DOHH2 (cell line): ENCODE data around the gene ABR.

Source experiments
- H3F3A ChIP-seq: fragments of 200-600 bp; sonication (generic), shearing (Covaris generic); 2 replicates; pipeline ENCODE4 v1.6.0; 2016; ENCODE audit warnings: antibody characterized with exemption, mild to moderate bottlenecking; ENCODE audit not compliant: control insufficient read depth, insufficient read depth
- H3K27ac ChIP-seq: fragments of 200-600 bp; sonication (generic); 2 replicates; pipeline ENCODE4 v1.5.1; 2014; ENCODE audit warnings: low read depth, mild to moderate bottlenecking, low read length, moderate library complexity
- H3K27me3 ChIP-seq: fragments of 200-600 bp; sonication (generic); 2 replicates; pipeline ENCODE4 v1.6.1; 2014; ENCODE audit warnings: mild to moderate bottlenecking, low read length, mixed read lengths; ENCODE audit not compliant: control insufficient read depth
- H3K36me3 ChIP-seq: fragments of 200-600 bp; sonication (generic); 2 replicates; pipeline ENCODE4 v1.6.1; 2014; ENCODE audit warnings: mild to moderate bottlenecking, low read length, moderate library complexity, mixed read lengths; ENCODE audit not compliant: control insufficient read depth
- H3K4me1 ChIP-seq: fragments of 200-600 bp; sonication (generic); 2 replicates; pipeline ENCODE4 v1.6.1; 2014; ENCODE audit warnings: mild to moderate bottlenecking, low read length, mixed read lengths; ENCODE audit not compliant: control insufficient read depth
- H3K4me2 ChIP-seq: fragments of 200-600 bp; sonication (generic); 2 replicates; pipeline ENCODE4 v1.6.0; 2014; ENCODE audit warnings: mild to moderate bottlenecking, low read length, moderate library complexity
- H3K4me3 ChIP-seq: fragments of 200-600 bp; sonication (generic); 2 replicates; pipeline ENCODE4 v1.5.1; 2014; ENCODE audit warnings: mild to moderate bottlenecking, low read length, mixed read lengths
- H3K79me2 ChIP-seq: fragments of 200-600 bp; sonication (generic); 2 replicates; pipeline ENCODE4 v1.6.1; 2014; ENCODE audit warnings: mild to moderate bottlenecking, low read length, mixed read lengths; ENCODE audit not compliant: control insufficient read depth
- H3K9me2 ChIP-seq: fragments of 200-600 bp; sonication (generic); replicated peaks from 2 replicates; pipeline ENCODE4 v1.6.1; 2014; ENCODE audit warnings: mild to moderate bottlenecking, low read length, mixed read lengths; ENCODE audit not compliant: control insufficient read depth
- H3K9me3 ChIP-seq: fragments of 200-600 bp; sonication (generic); 2 replicates; pipeline ENCODE4 v1.6.1; 2014; ENCODE audit warnings: antibody characterized with exemption, low read length, mixed read lengths; ENCODE audit not compliant: control insufficient read depth, insufficient read depth
- H4K20me1 ChIP-seq: fragments of 200-600 bp; sonication (generic); 2 replicates; pipeline ENCODE4 v1.6.0; 2014; ENCODE audit warnings: low read depth, mild to moderate bottlenecking, antibody characterized with exemption, low read length, moderate library complexity; ENCODE audit not compliant: control insufficient read depth, insufficient read depth
- EZH2phosphoT487 ChIP-seq: fragments of 200-600 bp; sonication (generic); IDR thresholded peaks from 2 replicates; pipeline ENCODE4 v1.6.1; 2017; ENCODE audit warnings: borderline replicate concordance, mild to moderate bottlenecking, antibody characterized with exemption, low read length, moderate library complexity, mixed read lengths
- TF ChIP-seq, protein P1 (sequence below): fragments of 200-600 bp; sonication (generic); IDR thresholded peaks from one replicate; pipeline ENCODE4 v1.5.1; 2014; ENCODE audit warnings: antibody characterized with exemption, mild to moderate bottlenecking, low read depth, low read length; ENCODE audit not compliant: poor library complexity, severe bottlenecking

ABR gene

DNA sequence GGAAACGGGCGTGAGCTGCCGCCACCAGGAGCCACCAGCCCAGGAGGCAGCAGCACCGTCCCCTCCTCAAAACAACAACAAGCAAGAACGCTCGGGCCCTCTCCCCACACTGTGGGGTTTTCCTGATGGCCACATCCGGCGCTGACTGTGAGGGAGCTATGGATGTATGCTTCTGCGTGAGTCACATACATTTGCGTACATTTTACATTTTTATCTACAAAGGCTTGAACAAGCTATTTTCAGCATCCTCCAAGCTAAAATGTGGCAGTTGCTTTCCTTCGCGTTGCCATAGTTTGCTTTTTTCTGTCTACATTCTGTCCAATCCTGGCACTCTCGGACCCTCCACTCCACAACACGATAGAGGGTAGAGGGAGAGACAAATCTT lies 2.0 kb upstream of the ABR start:
- Histone ChIP-seq H3K4me3 (peak overlapping the region; percentile 82), H3K27me3 (no peaks in the 10 kb centered on the region), H3K4me1 (peaks cover 83% of the 10 kb centered on the region), H3K4me2 (peak overlapping the region; percentile 99), H3K9me3 (no peaks in the 10 kb centered on the region), H3F3A (peaks cover 35% of the 10 kb centered on the region), H4K20me1 (peaks cover 31% of the 10 kb centered on the region), H3K36me3 (peaks cover 50% of the 10 kb centered on the region), H3K27ac (peak overlapping the region; percentile 96), H3K9me2 (no peaks in the 10 kb centered on the region), H3K79me2 (peaks cover 80% of the 10 kb centered on the region)
- TF ChIP-seq, protein P1, sequence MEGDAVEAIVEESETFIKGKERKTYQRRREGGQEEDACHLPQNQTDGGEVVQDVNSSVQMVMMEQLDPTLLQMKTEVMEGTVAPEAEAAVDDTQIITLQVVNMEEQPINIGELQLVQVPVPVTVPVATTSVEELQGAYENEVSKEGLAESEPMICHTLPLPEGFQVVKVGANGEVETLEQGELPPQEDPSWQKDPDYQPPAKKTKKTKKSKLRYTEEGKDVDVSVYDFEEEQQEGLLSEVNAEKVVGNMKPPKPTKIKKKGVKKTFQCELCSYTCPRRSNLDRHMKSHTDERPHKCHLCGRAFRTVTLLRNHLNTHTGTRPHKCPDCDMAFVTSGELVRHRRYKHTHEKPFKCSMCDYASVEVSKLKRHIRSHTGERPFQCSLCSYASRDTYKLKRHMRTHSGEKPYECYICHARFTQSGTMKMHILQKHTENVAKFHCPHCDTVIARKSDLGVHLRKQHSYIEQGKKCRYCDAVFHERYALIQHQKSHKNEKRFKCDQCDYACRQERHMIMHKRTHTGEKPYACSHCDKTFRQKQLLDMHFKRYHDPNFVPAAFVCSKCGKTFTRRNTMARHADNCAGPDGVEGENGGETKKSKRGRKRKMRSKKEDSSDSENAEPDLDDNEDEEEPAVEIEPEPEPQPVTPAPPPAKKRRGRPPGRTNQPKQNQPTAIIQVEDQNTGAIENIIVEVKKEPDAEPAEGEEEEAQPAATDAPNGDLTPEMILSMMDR: no peak

DNA sequence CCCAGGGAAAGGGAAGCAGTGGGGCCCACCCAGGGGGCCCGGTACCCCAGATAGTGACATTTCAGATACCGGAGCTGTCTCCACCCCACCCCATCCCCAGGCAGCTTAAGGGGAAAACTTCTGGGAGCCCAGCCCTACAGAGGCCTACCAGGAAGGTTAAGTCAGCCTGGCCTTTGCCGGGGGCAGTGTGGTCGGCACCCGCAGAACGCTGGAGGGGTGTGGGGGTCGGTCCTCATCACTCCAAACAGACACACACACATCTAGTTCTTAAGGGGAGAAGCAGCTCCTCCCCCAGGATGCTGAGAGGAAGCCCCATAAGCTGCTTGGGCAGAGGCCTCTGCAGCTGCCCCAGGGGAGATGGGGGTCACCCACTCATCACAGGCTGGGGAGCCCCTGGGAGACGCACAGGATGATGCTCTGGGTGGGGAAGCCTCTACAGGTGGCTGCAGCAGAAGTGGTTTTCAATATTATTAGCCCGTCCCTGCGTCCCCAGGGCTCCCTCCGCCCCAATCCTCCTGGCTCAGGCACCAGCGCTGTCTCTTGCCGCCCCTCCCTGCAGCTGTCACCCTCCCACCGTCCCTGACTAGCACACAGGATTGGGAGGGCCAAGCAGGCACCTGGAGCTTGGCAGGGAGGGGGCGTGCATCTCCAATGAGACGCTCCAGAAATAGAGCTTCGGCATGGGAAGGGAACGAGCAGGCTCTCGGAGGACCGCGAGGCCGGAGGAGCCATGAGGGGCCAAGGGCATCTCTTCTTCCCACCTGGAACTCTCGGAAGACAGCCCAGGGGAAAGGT lies 1.4 kb upstream of the ABR start:
- Histone ChIP-seq H3F3A (peaks cover 35% of the 10 kb centered on the region), H3K79me2 (peaks cover 80% of the 10 kb centered on the region), H3K9me3 (no peaks in the 10 kb centered on the region), H3K4me3 (peak overlapping the region; percentile 82), H3K27me3 (no peaks in the 10 kb centered on the region), H4K20me1 (peaks cover 26% of the 10 kb centered on the region), H3K9me2 (no peaks in the 10 kb centered on the region), H3K36me3 (peaks cover 48% of the 10 kb centered on the region), H3K4me1 (peaks cover 77% of the 10 kb centered on the region), H3K27ac (peak overlapping the region; percentile 96), H3K4me2 (peak overlapping the region; percentile 99)
- TF ChIP-seq, protein P1: no peak
- TF ChIP-seq EZH2phosphoT487: no peak

DNA sequence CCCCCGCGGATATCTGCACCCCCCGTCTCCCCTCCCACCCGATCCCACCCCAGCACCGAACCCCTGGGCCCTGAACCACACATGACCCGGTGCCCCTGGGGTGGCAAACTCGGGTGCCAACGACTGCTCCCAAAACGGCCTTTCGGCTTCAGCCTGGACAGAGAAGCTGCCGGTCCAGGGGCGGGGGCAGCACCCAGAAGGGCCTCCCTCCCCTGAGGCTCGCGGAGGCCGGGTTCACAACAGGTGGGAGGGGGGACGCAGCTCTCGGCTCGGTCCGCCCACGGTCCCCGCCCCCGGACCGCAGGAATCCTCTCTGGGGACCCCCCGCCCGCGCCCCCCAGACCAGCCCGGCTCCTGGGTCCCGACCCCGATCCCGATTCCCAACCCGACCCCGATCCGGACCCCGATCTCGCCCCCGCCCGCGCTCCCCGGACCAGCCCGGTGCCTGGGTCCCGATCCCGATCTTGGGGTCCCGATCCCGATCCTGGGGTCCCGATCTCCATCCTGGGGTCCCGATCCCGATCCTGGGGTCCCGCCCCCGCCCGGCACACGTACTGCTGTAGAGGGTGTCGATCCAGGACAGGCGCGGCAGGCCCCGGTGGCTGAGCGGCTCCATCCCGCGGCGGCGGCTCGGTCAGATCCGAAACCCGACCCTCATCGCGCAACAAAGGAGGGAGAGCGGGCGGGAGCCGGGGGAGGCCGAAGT lies 516 bp downstream of the ABR start:
- Histone ChIP-seq H3F3A (peaks cover 26% of the 10 kb centered on the region), H4K20me1 (peaks cover 30% of the 10 kb centered on the region), H3K4me1 (peaks cover 62% of the 10 kb centered on the region), H3K27me3 (no peaks in the 10 kb centered on the region), H3K27ac (no peak overlapping the region), H3K9me2 (no peaks in the 10 kb centered on the region), H3K79me2 (peaks cover 82% of the 10 kb centered on the region), H3K4me2 (peak overlapping the region; percentile 87), H3K9me3 (no peaks in the 10 kb centered on the region), H3K36me3 (peaks cover 43% of the 10 kb centered on the region), H3K4me3 (peak overlapping the region; percentile 79)
- TF ChIP-seq EZH2phosphoT487: no peak
- TF ChIP-seq, protein P1: no peak
